Measurements from ENCODE around the gene SOBP. TPM values are rescaled to one million over a fixed set of nuclear protein-coding genes. Genes with fewer than 3 reads are reported as not detected.

The SOBP gene
- total and polyA plus RNA-seq, 4 donors: 8.2 to 20.2 (median 13.8) TPM

- no peak for ATAC-seq (ENCODE audit: low FRiP score)
- no peak overlapping the region for H3K27ac ChIP-seq (ENCODE audit: low read depth in 1 of 2, low read length in 2 of 2)
Observed at GRCh38 chr6:107557698-107558097, 67.8 kb downstream of the SOBP start.

GRCh38 chr6:107560657-107561056 lies 70.7 kb downstream of the SOBP start:
- 13 to 20% methylated on average over 4 of the region's 4 CpGs for WGBS, 2 donors
- H3K27ac ChIP-seq (ENCODE audit: low read depth in 1 of 2, low read length in 2 of 2): peak overlapping the region; percentile 49 to 86
- no peaks in the 10 kb centered on the region for H3K36me3 ChIP-seq (ENCODE audit: control insufficient read depth in 1 of 2, insufficient read depth in 2 of 2, low read length in 1 of 2)
- intact Hi-C loops (cut with DNase I): loop anchor here (5.0 kb wide), 1 partner anchor 68 kb away; the partner anchor contains the start of gene SOBP (in 2 of the 2)
- no peaks in the 10 kb centered on the region for H3K9me3 ChIP-seq (ENCODE audit: control insufficient read depth, low read length)
- DNase-seq (no peak), ATAC-seq (ENCODE audit: low FRiP score) (peak; percentile 47)
- peaks cover 0 to 10% of the 10 kb centered on the region in 2 donors for H3K4me1 ChIP-seq (ENCODE audit: control insufficient read depth in 1 of 2, insufficient read depth in 2 of 2, low read length in 2 of 2)
- H3K4me3 ChIP-seq (ENCODE audit: low read length in 2 of 2): no peak overlapping the region
- no peaks in the 10 kb centered on the region for H3K27me3 ChIP-seq (ENCODE audit: control insufficient read depth in 1 of 2, insufficient read depth in 2 of 2, low read length in 1 of 2)

More at GRCh38 chr6:107557698-107558097, 67.8 kb downstream of the SOBP start:
- no peaks in the 10 kb centered on the region for H3K36me3 ChIP-seq (ENCODE audit: control insufficient read depth in 1 of 2, insufficient read depth in 2 of 2, low read length in 1 of 2)
- no peaks in the 10 kb centered on the region for H3K9me3 ChIP-seq (ENCODE audit: control insufficient read depth, low read length)
- no peak overlapping the region for H3K4me3 ChIP-seq (ENCODE audit: low read length in 2 of 2)
- no peak for DNase-seq
- H3K4me1 ChIP-seq (ENCODE audit: control insufficient read depth in 1 of 2, insufficient read depth in 2 of 2, low read length in 2 of 2): no peaks in the 10 kb centered on the region
- no peaks in the 10 kb centered on the region for H3K27me3 ChIP-seq (ENCODE audit: control insufficient read depth in 1 of 2, insufficient read depth in 2 of 2, low read length in 1 of 2)
- intact Hi-C loops (cut with DNase I): no loop called here

- WGBS, 2 donors: 5 to 11% methylated on average over 3 of the region's 3 CpGs
- peak overlapping the region in 1 of 2 donors; percentile 48 for H3K27ac ChIP-seq (ENCODE audit: low read depth in 1 of 2, low read length in 2 of 2)
- DNase-seq (peak; percentile 69 to 80), ATAC-seq (ENCODE audit: low FRiP score) (peak; percentile 67)
- no peak overlapping the region for H3K4me3 ChIP-seq (ENCODE audit: low read length in 2 of 2)
- no peaks in the 10 kb centered on the region for H3K9me3 ChIP-seq (ENCODE audit: control insufficient read depth, low read length)
- H3K36me3 ChIP-seq (ENCODE audit: control insufficient read depth in 1 of 2, insufficient read depth in 2 of 2, low read length in 1 of 2): no peaks in the 10 kb centered on the region
- intact Hi-C loops (cut with DNase I): loop anchor here (5.0 kb wide), 1 partner anchor 69 kb away; the partner anchor contains the start of gene SOBP (in 2 of the 2)
- no peaks in the 10 kb centered on the region for H3K27me3 ChIP-seq (ENCODE audit: control insufficient read depth in 1 of 2, insufficient read depth in 2 of 2, low read length in 1 of 2)
- H3K4me1 ChIP-seq (ENCODE audit: control insufficient read depth in 1 of 2, insufficient read depth in 2 of 2, low read length in 2 of 2): peaks cover 0 to 10% of the 10 kb centered on the region in 2 donors
Observed at GRCh38 chr6:107561306-107561705, 71.4 kb downstream of the SOBP start.

GRCh38 chr6:107563694-107564588 lies 74.0 kb downstream of the SOBP start:
- Histone ChIP-seq H3K4me1 (ENCODE audit: control insufficient read depth in 1 of 2, insufficient read depth in 2 of 2, low read length in 2 of 2) (peaks cover 0 to 10% of the 10 kb centered on the region in 2 donors), H3K36me3 (ENCODE audit: control insufficient read depth in 1 of 2, insufficient read depth in 2 of 2, low read length in 1 of 2) (no peaks in the 10 kb centered on the region), H3K4me3 (ENCODE audit: low read length in 2 of 2) (no peak overlapping the region), H3K9me3 (ENCODE audit: control insufficient read depth, low read length) (no peaks in the 10 kb centered on the region), H3K27me3 (ENCODE audit: control insufficient read depth in 1 of 2, insufficient read depth in 2 of 2, low read length in 1 of 2) (no peaks in the 10 kb centered on the region), H3K27ac (ENCODE audit: low read depth in 1 of 2, low read length in 2 of 2) (peak overlapping the region; percentile 52 to 69)
- 57 to 60% methylated on average over 13 of the region's 13 CpGs for WGBS, 2 donors
- ATAC-seq (ENCODE audit: low FRiP score): no peak
- intact Hi-C loops (cut with DNase I): loop anchor here (5.0 kb wide), 1 partner anchor 72 kb away; the partner anchor contains the start of gene SOBP (in 2 of the 2)
- no peak for DNase-seq

- no peak overlapping the region for H3K4me3 ChIP-seq (ENCODE audit: low read length in 2 of 2)
- peaks cover 0 to 10% of the 10 kb centered on the region in 2 donors for H3K4me1 ChIP-seq (ENCODE audit: control insufficient read depth in 1 of 2, insufficient read depth in 2 of 2, low read length in 2 of 2)
- DNase-seq (no peak), ATAC-seq (ENCODE audit: low FRiP score) (peak; percentile 20)
- 3 to 8% methylated on average over 4 of the region's 4 CpGs for whole genome bisulfite sequencing, 2 donors
- no peaks in the 10 kb centered on the region for H3K36me3 ChIP-seq (ENCODE audit: control insufficient read depth in 1 of 2, insufficient read depth in 2 of 2, low read length in 1 of 2)
- no peaks in the 10 kb centered on the region for H3K9me3 ChIP-seq (ENCODE audit: control insufficient read depth, low read length)
- H3K27me3 ChIP-seq (ENCODE audit: control insufficient read depth in 1 of 2, insufficient read depth in 2 of 2, low read length in 1 of 2): no peaks in the 10 kb centered on the region
- intact Hi-C loops (cut with DNase I): loop anchor here (5.0 kb wide), 1 partner anchor 72 kb away; the partner anchor contains the start of gene SOBP (in 2 of the 2)
- peak overlapping the region; percentile 52 to 62 for H3K27ac ChIP-seq (ENCODE audit: low read depth in 1 of 2, low read length in 2 of 2)
Observed at GRCh38 chr6:107564589-107564951, 74.7 kb downstream of the SOBP start.

- Histone ChIP-seq H3K4me1 (ENCODE audit: control insufficient read depth in 1 of 2, insufficient read depth in 2 of 2, low read length in 2 of 2) (peaks cover 0 to 10% of the 10 kb centered on the region in 2 donors), H3K27me3 (ENCODE audit: control insufficient read depth in 1 of 2, insufficient read depth in 2 of 2, low read length in 1 of 2) (no peaks in the 10 kb centered on the region), H3K27ac (ENCODE audit: low read depth in 1 of 2, low read length in 2 of 2) (peak overlapping the region; percentile 33 to 84), H3K9me3 (ENCODE audit: control insufficient read depth, low read length) (no peaks in the 10 kb centered on the region), H3K4me3 (ENCODE audit: low read length in 2 of 2) (no peak overlapping the region), H3K36me3 (ENCODE audit: control insufficient read depth in 1 of 2, insufficient read depth in 2 of 2, low read length in 1 of 2) (no peaks in the 10 kb centered on the region)
- no peak for DNase-seq
- intact Hi-C loops (cut with DNase I): no loop called here
- ATAC-seq (ENCODE audit: low FRiP score): no peak
- WGBS, 2 donors: 76 to 80% methylated on average over 7 of the region's 7 CpGs
Observed at GRCh38 chr6:107565165-107565723, 75.3 kb downstream of the SOBP start.

GRCh38 chr6:107567643-107568042 lies 77.7 kb downstream of the SOBP start:
- ATAC-seq (ENCODE audit: low FRiP score): no peak
- intact Hi-C loops (cut with DNase I): no loop called here
- Histone ChIP-seq H3K36me3 (ENCODE audit: control insufficient read depth in 1 of 2, insufficient read depth in 2 of 2, low read length in 1 of 2) (no peaks in the 10 kb centered on the region), H3K4me1 (ENCODE audit: control insufficient read depth in 1 of 2, insufficient read depth in 2 of 2, low read length in 2 of 2) (peaks cover 0 to 10% of the 10 kb centered on the region in 2 donors), H3K27ac (ENCODE audit: low read depth in 1 of 2, low read length in 2 of 2) (no peak overlapping the region), H3K4me3 (ENCODE audit: low read length in 2 of 2) (no peak overlapping the region), H3K27me3 (ENCODE audit: control insufficient read depth in 1 of 2, insufficient read depth in 2 of 2, low read length in 1 of 2) (no peaks in the 10 kb centered on the region), H3K9me3 (ENCODE audit: control insufficient read depth, low read length) (no peaks in the 10 kb centered on the region)
- WGBS, 2 donors: 52 to 76% methylated on average over 1 of the region's 1 CpG
- no peak for DNase-seq

GRCh38 chr6:107569473-107569872 lies 79.6 kb downstream of the SOBP start:
- Histone ChIP-seq H3K9me3 (ENCODE audit: control insufficient read depth, low read length) (no peaks in the 10 kb centered on the region), H3K36me3 (ENCODE audit: control insufficient read depth in 1 of 2, insufficient read depth in 2 of 2, low read length in 1 of 2) (no peaks in the 10 kb centered on the region), H3K4me3 (ENCODE audit: low read length in 2 of 2) (no peak overlapping the region), H3K27ac (ENCODE audit: low read depth in 1 of 2, low read length in 2 of 2) (no peak overlapping the region), H3K27me3 (ENCODE audit: control insufficient read depth in 1 of 2, insufficient read depth in 2 of 2, low read length in 1 of 2) (no peaks in the 10 kb centered on the region), H3K4me1 (ENCODE audit: control insufficient read depth in 1 of 2, insufficient read depth in 2 of 2, low read length in 2 of 2) (peaks cover 0 to 9% of the 10 kb centered on the region in 2 donors)
- ATAC-seq (ENCODE audit: low FRiP score): no peak
- intact Hi-C loops (cut with DNase I): no loop called here
- DNase-seq: no peak
- WGBS, 2 donors: 90 to 95% methylated on average over 9 of the region's 9 CpGs

Data from aorta (tissue), 5 donors.